Putamen (tissue), 1 donor: ENCODE results near the gene KLHL29.
A peak's percentile ranks its signal among the peaks of the same experiment; 100 is the strongest.

Experiments used
- DNase-seq: peaks from one replicate; pipeline ENCODE4 v3.0.0-alpha.2; 2016; ENCODE audit warnings: low spot score

Gene KLHL29

DNA sequence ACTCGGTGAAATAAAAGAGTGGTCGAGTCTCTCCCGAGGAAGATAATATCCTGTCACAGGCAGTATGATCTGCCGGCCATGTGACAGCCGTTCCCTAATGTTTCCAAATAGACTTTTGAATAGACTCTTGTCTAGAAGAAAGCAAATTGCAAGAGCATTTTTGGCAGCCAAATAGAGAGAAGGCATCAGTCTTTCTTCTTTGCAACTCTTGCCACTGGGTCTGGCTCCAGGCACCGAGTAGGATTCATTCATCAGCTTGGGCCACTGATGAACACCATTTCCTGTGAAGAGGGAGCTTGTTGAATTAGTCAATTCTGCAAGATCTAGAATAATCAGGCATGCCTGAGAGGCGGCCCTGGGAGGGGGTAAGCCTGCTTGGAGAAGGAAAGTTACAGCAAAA, 165.6 kb downstream of the KLHL29 start:
- peak; percentile 45 for DNase-seq

- DNase-seq, result no peak
Measured at GRCh38 chr2:23551875-23552274, 166.9 kb downstream of the KLHL29 start.

- DNase-seq, result no peak
Measured at GRCh38 chr2:23553561-23553960, 168.6 kb downstream of the KLHL29 start.

- DNase-seq, result no peak
Measured at GRCh38 chr2:23554054-23554697, 169.2 kb downstream of the KLHL29 start.

DNA sequence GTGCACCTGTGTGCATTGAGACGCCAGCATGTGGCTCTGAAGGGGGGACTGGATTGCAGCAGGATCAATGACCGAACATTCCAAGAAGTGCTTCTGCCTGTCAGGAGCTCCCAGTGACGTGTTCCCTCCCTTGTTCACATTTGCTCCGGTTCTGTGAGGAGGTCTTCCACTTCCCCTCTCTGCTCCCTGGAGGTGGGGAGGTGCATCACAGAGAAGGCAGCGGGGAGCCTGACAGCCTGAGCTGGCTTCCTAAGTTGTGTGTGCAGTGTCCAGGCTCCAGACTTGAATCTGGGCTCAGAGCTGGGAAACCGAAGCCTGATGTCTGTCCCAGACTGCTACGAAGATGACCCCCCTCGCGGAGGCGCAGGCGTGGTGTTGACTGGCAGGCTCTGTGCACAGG, 171.0 kb downstream of the KLHL29 start:
- no peak for DNase-seq

DNA sequence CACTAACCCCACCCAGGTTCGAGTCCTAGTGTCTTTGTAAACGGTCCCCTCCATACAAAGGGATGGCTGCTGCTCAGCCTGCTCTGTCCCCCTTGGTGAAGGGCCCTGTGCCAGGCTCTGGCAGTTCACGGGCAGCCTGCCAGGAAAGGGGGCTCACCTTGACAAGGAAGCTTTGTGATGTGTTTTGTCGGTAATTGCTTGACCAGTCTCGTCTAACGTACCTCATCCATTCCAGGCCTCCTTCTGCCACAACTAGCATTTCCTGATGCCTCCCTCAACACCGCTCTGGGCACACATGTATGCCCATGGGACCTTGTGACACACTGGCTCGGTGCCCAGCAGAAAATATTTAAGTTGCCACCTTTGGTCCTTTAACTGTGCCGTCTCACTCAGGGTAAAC, 171.9 kb downstream of the KLHL29 start:
- no peak for DNase-seq

- DNase-seq, result no peak
Measured at GRCh38 chr2:23557455-23557854, 172.5 kb downstream of the KLHL29 start.

GRCh38 chr2:23559561-23560239, 174.7 kb downstream of the KLHL29 start:
- no peak for DNase-seq

DNA sequence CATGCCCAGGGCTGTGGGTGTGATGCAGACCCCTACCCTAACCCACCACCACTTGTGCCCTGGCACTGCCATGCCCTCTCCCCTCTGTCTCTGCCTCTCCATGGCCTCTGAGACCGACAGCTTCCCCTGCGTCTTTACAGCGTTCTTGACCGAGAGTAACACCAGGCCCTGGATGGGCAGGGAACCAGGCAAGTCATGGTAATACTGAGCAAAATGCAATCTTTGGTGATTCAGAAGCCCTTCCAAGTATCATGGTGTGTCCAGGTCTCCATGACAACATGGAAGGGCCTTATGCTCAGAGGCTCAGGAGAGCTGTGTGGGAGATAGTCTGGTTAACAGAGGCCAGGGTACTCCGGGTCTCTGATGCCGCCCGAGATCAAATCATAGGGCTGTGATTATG, 176.1 kb downstream of the KLHL29 start:
- DNase-seq, result no peak

DNA sequence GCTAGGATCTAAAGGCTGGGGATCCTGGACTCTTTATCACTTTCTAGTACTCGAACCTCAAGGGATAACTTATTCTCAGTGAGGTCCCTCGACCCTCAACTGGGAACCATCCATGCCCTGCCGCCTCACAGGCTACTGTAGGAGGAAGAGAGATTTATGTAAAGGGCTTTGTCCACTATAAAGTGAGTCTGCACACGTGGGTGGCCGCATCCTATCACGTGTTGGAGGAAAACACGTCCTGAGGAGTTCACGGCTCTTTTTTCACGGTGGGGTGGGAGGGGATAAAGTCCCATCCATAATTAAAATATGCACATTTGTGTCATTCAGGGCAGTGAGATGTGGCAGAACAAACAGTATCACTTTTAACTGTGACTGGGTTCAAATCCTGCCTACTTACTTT, 176.6 kb downstream of the KLHL29 start:
- DNase-seq, result no peak

DNA sequence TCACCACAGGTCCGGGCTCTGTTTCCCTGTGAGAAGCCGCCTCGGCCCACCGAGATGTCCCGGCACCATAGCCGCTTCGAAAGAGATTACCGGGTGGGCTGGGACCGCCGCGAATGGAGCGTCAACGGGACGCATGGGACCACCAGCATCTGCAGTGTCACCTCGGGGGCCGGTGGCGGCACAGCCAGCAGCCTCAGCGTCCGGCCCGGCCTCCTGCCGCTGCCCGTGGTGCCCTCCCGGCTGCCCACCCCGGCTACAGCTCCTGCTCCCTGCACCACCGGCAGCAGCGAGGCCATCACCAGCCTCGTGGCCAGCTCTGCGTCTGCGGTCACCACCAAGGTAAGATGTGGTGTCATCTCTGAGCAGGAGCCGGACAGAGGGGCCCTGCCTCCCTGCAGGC, 177.2 kb downstream of the KLHL29 start:
- DNase-seq, result no peak

- no peak for DNase-seq
Measured at GRCh38 chr2:23563151-23563550, 178.2 kb downstream of the KLHL29 start.

DNA sequence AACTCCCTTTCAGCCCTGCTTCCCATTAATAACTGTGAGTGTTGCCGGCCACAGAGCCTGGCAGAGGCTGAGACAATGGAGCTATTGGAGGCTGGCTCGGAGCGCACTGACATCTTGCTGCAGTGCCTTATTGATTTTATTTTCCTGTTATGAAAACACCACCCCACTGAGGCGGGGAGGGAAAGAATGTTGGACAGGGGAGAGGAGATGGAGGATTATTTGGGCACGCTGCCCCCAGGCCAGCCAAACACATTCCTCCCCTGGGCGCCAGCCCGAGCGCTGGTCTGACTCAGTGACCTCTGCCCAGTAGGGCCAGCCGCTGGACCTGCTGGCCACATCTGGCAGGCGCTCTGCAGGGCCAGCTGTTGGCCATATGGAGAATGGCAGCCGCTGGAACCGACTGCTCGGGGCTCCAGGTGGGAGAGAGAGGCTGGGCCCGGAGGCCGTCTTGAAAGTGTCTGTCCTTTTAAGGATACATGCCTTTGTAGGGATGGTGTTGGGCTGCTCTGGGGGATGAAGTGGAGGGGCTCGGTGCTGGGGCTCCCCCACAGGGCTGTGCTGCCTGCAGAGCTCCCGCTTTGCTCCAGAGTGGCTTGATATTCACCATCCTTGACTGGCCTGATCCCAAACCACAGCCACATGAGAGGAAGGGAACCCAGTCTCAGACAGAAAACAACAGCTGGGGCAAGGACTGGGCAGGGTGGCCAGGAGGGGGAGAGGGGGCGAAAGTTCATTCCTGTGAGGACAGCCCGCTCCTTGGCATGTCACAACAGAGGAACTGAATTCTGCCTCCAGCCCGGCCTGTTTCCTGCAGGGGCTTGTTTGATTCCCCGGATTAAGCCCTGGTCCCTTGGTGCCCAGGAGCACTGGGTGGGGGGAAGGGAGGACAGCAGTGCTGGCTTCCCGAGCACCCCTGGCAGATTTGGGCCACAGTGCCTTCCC, 179.0 kb downstream of the KLHL29 start:
- DNase-seq, result peak; percentile 53

- DNase-seq, result no peak
Measured at GRCh38 chr2:23564615-23564960, 179.6 kb downstream of the KLHL29 start.

GRCh38 chr2:23565374-23565773, 180.4 kb downstream of the KLHL29 start:
- no peak for DNase-seq

DNA sequence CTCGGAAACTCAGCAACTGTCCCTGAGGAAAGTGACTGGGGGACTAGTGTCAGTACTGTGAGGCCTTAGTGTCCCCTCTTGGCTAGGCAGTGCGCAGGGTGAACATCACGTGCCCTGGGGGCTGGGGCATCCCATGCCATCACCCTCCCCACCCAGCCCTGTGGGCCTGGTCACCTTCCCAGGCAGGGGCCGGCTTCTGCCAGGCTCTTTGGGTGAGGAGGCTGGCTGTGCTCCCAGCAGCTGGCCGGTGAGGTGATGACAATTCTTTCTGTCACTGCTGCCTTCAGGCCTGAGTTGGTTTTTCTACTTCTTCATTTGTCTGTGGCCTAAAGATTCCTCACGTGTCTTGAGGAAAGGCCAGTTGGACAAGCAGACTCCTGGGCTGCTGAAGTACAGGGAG, 180.8 kb downstream of the KLHL29 start:
- DNase-seq, result no peak

GRCh38 chr2:23566241-23567142, 181.5 kb downstream of the KLHL29 start:
- DNase-seq, result no peak

DNA sequence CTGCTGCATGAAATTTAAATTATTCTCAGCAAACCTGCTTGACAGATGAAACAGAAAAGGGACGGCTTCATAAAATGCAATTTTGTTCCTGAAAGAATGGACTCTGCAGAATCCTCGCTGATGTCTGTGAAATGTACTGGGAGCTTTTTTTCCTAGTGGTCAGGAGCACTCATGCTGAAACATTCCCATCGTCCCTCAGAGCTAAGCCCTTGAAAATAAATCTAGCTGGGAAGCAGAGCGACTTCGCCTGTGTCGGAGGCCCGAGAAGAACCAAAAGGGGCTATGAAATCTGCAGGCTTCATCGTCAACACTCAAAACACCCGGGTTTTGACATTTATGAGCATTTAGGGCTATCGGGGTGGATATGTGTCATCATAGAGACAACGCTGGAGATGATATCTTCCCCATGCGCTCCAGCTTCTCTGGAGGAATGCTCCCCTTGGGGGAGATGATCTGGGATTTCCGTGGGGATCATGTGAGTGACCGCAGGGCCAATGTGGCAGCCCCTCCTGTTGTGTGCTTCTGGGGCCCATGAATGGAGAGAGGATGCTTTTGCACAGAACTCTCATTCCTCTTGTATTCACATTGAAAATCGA, 182.3 kb downstream of the KLHL29 start:
- DNase-seq, result no peak

GRCh38 chr2:23568211-23568610, 183.2 kb downstream of the KLHL29 start:
- DNase-seq, result no peak

DNA sequence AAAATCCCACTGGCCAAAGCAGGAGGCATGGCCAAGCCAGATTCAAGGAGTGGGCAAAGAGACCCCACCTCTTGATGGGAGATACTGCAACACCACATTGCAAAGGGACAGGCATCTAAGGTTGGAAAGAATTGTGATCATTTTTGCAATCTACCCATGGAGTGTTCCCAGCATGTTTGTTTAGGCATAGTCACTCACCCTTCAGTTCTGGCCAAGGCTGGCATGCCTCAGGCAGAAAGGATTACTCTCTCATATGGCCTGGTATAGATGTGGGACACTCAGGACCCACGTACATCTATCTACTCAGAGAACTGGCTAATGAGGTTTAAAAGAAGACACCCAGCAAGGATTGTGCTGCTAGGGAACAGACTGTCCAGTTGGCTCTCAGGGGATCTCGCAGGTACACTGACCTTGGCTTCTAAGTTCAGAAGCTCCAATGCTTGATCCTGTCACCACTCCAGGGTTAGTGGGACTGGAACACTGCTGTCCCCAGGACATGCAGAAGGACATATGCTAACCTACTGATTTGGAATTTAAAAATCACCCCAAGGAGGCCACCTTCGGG, 183.7 kb downstream of the KLHL29 start:
- no peak for DNase-seq

GRCh38 chr2:23569761-23570365, 184.9 kb downstream of the KLHL29 start:
- peak; percentile 71 for DNase-seq
